ENCODE results near the gene ELP1.

ELP1 gene

DNA sequence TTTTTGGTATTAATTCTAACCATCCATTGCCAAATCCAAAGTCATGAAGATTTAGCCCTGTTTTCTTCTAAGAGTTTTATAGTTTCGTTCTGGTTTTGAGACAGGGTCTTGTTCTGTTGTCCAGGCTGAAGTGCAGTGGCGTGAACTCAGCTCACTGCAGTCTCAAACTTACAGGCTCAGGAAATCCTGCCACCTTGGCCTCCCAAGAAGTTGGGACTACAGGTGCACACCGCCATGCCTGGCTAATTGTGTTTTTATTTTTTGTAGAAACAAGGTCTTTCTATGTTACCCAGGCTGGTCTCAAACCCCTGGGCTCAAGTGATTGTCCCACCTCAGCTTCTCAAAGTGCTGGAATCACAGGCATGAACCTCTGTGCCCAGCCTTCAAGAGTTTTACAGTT is 50.8 kb downstream of the ELP1 start:
- no peak for DNase-seq (ENCODE audit: low read depth in 2 of 2)

DNA sequence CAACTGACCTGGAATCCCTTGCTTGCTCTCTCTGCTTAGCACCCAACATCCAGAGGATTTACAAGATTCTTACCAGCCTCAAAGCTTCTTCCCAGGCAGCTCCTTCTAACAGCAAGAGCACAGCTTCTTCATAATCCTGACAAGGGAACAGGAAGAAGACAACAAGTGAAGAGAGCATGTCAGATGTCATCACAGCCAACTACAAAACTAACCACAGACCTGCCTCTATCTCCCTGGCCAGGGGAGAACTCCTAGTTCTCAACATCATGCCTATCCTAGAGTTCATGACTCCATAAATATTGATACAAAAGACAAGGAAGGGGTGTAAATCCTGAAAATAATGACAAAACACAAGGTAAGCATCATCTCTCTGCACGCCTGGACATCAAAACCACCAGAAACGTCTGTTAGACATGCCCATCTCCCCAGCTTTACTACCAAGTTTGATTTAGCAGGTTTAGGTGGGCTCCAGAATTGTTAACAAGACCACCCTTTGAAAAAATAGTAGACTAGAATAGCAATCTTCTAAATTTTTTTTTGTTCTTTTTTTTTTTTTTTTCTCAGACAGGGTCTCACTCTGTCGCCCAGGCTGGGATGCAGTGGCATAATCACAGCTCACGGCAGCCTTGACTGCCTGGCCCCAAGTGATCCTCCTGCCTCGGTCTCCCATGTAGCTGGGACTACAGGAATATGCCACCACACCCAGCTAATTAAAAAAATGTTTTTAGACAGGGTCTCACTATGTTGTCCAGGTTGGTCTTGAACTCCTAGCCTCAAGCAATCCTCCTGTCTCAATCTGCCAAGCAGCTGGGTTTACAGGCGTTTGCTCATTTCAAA is 51.7 kb downstream of the ELP1 start:
- no peak for DNase-seq (ENCODE audit: low read depth in 2 of 2)

DNA sequence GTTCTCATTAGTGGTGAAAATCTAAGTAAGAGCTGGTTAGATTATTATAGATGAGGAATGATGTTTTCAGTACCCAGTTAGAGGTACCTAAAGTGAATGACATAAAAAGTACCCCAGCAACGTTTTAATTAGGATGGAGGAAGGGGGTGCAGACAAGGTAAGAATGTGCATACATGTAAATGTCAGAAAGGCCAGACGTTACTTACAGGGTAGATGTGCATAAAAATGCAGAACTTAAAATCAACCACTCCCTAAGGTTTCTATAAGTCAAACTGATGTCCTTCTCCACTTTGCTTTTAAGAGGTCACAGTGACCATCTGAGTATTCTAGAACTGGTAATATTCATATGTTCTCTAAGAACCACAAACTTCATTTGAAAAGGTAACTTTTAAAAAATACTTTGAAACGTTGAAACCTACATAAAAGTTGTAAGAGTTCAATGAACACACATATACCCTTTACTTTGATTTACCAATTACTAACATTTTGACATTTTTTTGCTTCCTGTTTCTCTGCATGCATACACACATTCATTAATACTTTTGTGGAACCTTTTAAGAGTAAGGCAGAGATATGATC is 53.1 kb downstream of the ELP1 start:
- DNase-seq (ENCODE audit: low read depth in 2 of 2), result no peak

DNA sequence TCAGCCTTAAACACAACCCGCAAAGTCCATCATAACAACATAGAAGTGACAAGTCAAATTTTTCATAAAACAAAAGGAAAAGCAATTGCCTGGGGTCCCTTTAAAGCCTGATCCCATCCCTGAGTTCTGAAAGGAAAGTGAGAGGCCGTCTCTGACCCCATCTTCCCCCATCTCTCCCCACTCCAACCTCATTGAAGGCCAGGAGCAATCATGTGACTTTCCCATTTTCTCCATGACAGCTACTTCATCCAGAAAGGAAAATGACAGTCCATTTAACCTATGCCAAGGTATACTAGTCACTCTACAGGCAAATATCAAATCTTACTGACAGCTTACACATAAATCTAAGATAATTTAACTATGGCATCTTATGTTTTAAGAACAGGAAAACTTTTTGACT is 56.4 kb downstream of the ELP1 start:
- no peak for DNase-seq (ENCODE audit: low read depth in 2 of 2)

DNA sequence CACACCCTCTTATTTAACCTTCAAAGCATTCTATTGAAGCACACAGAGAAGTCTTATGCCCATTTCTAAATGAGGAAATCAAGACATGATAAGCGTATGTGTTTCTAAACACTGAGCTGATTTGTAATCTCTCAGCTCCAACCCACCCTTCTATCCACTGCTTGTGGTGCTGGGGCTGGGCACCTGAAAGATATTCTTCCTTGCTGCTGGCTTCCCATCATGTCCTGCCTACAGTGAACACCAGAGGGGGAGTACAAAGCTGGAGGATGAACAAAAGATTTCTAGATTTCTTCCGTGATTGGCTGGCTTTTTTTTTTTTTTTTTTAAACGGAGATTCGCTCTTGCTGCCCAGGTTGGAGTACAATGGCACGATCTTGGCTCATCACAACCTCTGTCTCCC is 57.5 kb downstream of the ELP1 start:
- DNase-seq (ENCODE audit: low read depth in 2 of 2), result no peak

DNA sequence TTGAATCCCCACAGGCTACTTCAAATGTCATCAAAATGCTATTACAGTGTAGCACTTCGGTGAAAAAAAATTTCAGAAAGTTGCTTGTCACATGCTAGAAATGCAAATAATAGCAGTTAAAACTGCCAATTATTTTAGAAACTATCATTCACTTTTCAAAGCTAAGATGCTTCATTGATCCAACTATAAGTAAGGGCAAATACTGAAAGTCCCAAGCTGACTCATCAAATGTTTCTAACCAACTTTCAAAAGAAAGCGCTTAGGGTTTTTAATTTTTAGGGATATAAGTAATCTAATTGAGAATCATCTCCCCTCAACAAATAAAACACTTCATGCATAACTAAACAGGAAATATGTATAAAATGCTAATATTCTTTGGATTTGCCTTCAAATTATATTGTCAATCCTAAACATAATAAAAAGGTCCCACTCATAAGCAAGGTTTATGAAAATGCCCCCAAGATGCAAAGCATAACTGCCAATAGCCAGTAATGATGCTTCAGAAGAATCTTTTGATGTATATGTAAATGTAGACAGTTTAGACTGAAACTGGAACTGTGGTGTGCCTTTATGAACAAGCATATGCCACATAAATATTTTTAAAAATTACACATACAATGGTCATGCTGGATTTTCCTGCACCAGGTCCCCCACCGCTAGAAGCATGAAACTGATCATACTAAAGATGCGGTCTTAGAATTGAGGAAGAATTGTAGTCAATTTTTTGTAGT is 59.7 kb downstream of the ELP1 start:
- DNase-seq (ENCODE audit: low read depth in 2 of 2), result no peak

DNA sequence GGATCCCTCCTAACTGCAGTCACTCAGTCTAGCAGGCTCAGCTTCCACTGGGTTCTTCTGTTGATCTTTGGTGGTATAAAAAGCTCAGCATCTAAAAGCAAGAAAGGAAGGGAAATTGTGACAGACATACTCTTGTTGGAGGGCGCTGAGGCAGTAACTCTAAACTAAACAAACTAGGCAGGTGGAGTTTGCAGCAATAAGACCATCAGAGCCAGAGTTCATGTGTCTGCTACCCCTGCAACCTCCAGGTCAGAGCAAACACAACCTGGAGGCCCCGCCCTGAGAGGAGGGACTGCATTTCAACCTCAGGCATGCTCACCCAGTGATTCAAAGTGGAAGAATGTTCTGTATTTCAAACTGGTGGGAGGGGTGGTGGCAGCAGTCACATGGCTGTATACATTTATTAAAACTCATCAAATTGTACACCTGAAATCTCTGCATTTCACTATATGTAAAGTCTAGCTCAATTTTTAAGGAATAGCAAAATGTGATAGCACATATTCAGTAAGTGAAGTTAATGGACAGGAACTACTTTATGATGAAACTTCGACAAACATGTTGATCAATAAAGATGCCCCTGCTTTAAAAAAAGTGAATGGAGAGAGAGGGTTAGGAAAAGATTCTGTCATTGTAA is 64.7 kb downstream of the ELP1 start:
- DNase-seq (ENCODE audit: low read depth in 2 of 2), result no peak

DNA sequence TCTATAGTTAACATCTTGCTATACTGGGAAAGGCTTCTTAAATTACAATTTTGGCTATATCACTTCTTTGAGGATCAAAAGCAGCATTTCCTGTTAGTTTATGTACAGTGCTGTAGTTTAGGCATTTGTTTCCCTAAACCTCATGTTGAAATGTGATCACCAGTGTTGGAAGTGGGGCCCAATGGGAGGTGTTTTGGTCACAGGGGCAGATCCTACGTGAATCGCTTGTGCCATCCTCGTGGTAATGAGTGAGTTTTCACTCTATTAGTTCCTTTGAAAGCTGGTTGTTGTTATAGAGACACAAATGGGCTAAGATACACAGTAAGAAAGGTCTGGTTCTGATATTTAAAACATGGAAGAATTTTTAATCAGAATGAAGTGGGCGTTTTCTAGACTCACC is 66.1 kb downstream of the ELP1 start:
- no peak for DNase-seq (ENCODE audit: low read depth in 2 of 2)

DNA sequence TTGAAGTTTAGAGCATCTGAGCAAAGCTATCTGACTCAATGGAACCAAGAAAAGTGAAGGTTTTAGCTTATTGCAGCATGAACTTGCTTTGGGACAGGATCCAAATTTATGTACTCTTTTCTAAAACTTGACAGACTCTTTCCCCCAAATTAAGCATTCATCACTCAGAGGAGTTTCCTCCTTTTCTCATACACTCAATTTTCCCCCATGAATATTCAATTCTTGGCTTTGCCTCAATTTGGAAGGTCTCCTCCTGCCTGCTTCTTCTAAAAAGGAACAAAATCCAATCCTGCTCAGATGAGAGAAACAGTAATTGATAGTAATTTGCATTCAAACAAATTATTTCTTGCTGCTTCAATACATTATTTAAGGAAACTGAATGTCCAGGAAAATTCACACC is 66.8 kb downstream of the ELP1 start:
- no peak for DNase-seq (ENCODE audit: low read depth in 2 of 2)

DNA sequence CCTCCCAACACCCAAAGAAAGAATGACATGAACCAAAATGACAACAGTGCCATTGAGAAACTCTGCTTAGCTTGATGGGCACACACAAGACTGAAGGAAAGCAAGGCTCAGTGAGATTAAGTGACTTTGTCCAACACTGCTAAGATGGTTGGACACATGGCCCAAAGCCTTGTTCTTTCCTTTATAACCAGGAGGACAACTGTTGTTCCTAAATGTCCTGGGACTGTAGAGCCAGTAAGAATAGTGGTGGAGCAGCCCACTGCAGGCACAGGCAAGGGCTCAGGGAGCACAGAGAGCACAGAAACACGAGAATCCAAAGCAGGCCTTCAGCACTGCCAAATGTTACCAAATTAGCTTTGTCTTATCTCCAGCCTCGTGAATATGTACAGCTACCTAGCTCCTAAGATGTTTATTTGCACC is 67.9 kb downstream of the ELP1 start:
- no peak for DNase-seq (ENCODE audit: low read depth in 2 of 2)

DNA sequence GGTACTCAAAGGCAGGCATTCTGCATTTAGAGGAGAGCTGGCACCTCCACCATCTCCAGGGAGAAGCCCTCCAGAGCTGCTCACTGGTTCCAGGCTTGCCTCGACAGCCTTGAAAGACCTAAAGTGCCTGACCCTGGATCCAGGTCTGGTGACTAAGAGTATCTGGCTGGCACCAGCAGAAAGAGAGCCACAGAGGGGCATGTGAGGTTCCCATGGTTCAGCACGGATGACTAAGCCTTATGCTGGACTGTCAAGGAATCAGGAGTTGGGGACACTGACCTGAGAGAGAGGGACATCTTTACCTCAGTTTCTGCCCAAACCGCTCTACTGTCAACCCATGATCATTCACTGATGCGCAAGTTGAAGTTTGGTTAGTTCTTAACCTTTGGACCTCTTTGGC is 68.9 kb downstream of the ELP1 start:
- no peak for DNase-seq (ENCODE audit: low read depth in 2 of 2)

DNA sequence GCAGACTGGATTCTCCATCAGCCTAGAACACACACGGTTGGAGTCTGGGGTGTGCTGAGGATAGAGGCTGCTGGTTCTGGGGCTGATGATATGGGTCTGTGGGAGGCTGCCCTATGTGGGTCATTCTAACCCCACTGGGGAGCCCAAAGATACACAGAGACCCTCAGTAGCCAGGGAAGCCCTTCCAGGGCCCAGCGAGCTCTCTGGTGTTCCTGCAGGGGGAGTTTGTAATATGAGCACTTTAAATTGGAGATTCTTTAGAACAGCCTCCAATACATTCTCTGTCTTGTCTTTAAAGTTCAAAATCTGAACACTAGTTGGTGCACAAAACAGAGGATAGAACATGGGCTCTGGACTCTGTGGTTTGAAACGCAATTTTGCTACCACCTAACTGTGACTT is 69.5 kb downstream of the ELP1 start:
- DNase-seq (ENCODE audit: low read depth in 2 of 2), result no peak

DNA sequence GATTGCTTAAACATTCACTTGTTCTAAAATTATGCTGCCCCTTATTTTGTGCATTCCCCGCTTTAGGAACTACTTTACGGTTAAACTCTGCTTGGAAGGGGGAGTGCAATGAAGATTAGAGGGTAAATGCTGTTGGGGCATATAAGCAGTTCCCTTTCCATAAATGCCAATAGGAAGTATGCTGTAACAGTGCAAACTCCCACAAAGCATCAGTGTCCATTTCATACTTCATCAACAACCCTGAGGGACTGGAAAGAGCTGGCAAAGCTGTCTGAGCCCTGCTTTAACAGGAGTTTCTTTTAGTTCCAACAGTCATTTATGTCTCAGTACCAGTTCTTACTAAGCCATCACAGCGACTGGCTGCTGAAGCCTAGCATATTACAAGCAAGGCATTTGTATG is 70.0 kb downstream of the ELP1 start:
- DNase-seq (ENCODE audit: low read depth in 2 of 2), result no peak

DNA sequence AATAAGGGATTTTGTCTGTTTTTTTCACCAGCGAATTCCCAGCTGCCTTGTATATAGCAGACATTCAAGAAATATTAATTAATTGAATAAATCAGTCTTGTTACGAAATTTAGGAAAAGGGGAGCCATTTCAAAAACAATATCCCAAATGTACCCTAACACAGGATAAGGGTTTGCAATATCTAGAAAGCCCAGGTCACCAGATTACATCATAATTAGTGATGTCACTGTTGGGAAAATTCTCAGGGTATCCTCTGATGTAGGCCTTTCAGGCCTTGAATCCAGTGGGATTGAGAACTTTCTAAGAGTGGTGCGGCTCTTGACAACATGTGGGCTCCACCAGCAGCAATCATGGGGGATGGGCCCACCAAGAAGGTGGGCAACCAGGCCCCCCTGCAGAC is 71.9 kb downstream of the ELP1 start, which contains the start of gene ACTL7A:
ACTL7A (plus strand) TSS at position 270 of the 400 bp plus-strand sequence; CDS start at position 327, 57 bp downstream.
- no peak for DNase-seq (ENCODE audit: low read depth in 2 of 2)

DNA sequence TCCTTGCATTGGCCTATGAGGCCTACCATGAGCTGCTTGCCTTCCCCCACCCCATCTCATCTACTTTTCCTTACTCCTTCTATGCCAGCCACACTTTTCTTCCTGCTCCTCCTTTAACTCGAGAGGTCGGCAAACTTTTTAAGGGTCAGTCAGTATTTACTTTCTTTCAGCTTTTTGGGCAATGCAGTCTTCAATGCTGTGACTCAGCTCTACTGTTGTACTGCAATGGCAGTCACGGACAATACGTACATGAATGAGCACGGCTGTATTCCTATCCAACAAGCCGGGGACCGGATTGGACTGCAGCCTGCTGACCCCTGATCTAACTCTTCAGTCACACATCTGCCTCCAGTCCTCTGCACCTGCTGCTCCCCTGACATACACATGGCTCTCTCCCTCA is 72.5 kb downstream of the ELP1 start:
- DNase-seq (ENCODE audit: low read depth in 2 of 2), result no peak

DNA sequence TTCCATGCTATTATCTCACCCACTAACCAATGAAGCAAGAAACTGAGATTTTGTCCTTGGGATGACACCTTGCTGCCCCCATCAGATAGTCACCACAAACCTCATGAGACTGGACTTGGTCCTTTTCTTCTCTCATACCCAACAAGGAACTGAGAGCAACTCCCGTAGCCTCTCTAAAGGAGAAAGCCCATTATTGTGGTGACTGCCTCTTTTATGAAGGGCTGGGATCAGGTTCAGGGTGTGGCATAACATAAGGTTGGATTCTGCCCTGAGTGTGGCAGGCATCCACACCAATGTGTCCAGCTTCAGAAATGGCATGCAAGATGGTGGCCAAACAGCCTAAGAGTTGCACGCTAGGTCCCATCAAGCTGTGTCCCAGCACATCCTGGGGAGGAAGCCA is 73.2 kb downstream of the ELP1 start:
- no peak for DNase-seq (ENCODE audit: low read depth in 2 of 2)

DNA sequence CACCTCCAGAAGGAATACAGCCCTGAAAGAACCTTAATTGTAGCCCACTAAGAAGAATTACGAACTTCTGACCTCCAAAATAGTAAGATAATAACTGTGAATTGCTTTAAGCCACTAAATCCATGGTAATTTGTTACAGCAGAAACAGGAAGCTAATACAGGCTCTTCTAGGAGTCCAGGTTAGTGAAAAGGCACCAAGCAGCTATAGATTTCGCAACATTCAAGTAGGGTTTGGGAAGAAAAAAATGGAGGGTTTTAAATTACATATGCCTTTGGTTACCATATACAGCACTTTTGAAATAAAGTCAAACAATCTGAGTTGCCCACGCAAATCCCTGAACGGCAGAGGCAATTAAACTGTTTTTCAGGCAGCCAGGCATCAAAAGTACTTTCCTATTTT is 73.6 kb downstream of the ELP1 start:
- no peak for DNase-seq (ENCODE audit: low read depth in 2 of 2)

DNA sequence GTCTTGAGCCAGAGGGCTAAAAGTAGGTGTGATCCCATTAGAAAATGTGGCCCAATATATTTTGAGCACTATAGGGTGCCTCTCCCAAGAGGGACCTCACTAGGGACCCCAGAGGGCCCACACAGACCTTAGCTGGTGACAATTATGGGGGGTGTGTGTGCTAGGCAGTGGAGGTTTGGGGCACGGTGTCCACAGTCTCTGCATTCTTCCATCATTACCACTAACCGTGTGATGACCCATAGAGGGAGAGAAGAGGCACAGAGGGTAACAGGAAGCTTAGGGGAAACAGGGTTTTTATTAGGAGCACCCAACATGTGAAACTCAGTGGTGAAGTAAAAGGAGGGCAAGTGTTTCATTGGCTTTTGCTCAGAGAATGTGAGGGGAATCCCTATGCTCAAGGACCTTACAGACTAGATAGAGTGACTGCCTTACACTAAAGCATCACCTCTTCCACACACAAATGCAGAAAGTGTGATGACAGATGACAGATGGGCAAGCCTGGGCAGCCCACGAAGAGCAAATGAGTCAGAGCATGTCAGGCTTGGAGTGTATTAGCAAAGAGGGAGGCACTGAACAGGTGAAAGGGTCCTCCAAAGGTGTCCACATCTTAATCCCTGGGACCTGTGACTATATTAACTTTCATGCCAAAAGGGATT is 74.3 kb downstream of the ELP1 start:
- DNase-seq (ENCODE audit: low read depth in 2 of 2), result no peak

DNA sequence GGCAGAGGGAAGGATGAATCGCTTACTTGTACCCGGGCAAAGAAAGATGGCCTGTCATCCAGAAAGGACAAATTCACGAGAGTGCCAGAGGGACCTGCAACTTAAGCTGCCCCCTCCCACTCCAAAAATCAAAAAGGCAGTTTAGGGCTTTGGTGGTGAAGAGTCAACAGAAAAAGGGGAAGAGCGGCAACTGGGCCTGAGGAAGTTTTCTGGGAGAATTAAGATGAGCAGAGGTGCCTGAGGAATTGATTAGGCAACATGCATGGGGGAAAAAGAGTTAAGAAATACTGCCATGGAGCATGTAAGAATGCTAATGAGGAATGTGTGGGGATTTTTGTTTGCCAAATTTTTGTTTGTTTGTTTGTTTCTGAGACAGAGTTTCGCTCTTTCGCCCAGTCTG is 76.4 kb downstream of the ELP1 start:
- no peak for DNase-seq (ENCODE audit: low read depth in 2 of 2)

DNA sequence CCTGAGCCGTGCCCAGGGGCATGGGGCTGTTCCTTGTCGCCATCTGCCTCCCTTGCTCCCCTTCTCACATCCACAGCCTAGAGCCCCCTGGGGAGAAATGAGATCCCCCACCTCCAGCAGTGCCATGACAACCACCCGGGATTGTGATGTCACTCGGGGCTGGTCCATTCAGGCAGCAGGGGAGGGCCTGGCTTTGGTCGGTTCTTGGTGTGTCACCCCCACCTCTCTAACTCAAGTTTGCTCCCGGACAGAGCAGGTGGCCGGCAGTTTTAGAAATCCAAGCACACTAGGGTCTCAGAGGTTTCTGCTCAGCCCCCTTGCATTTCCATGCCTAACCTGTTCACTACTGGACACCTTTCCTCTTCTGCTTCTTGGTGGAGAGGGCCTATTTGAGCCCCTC is 78.0 kb downstream of the ELP1 start, which contains the start of gene ACTL7B:
ACTL7B (minus strand) TSS at position 99 of the 400 bp plus-strand sequence; CDS start at position 43, 56 bp downstream.
- DNase-seq (ENCODE audit: low read depth in 2 of 2), result no peak

DNA sequence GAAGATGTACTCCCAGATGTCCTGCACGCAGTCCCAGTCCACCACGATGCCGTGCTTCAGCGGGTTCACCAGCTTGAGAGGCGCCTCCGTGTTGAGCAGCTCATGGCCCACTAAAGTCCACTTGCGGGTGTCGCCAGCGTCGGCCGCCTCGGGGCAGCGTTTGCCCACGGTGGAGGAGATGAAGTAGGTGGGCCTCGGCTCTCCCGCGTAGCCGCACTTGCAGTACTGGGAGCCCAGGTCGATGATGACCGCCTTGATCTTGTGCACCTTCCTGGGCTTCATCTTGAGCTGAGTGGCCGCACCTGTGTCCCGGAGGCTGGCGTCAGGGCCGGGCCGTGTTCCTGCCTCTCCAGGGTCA is 78.4 kb downstream of the ELP1 start:
- DNase-seq (ENCODE audit: low read depth in 2 of 2), result no peak
